T-helper 17 cell (primary cell): Measurements from ENCODE around the gene GPC3. TPM values are rescaled to one million over a fixed set of nuclear protein-coding genes. Genes with fewer than 3 reads are reported as not detected.
"Not testable (repeated sequence)": the region's sequence is repeated elsewhere in the genome, so short reads cannot be mapped to it uniquely, and the experiment has no call there.

Experiments used
- ATAC-seq: fragments of 150-1000 bp; cut with Tn5 transposase; 2 replicates; pipeline ENCODE4 v1.10.0; 2021; ENCODE audit warnings: mild to moderate bottlenecking, moderate library complexity
- DNase-seq, 3 donors: peaks; one replicate each; pipeline versions ENCODE4 v3.0.0 to v3.0.0-alpha.2; 2020 to 2021
- H3K9me3 ChIP-seq: one replicate; pipeline ENCODE4 v1.7.0; 2013; ENCODE audit warnings: low read length, mild to moderate bottlenecking; ENCODE audit not compliant: control insufficient read depth, poor library complexity, severe bottlenecking
- H3K27ac Mint-ChIP-seq: one replicate; pipeline ENCODE4 v1.8.0; 2022; ENCODE audit warnings: mild to moderate bottlenecking, moderate library complexity, mixed read lengths
- H3K27me3 Mint-ChIP-seq: one replicate; pipeline ENCODE4 v1.8.0; 2022; ENCODE audit warnings: mixed read lengths
- H3K36me3 Mint-ChIP-seq: one replicate; pipeline ENCODE4 v1.8.0; 2022; ENCODE audit warnings: low read depth, mixed read lengths
- H3K4me1 Mint-ChIP-seq: one replicate; pipeline ENCODE4 v1.8.0; 2022; ENCODE audit warnings: mild to moderate bottlenecking, mixed read lengths
- H3K4me3 Mint-ChIP-seq: one replicate; pipeline ENCODE4 v1.8.0; 2022; ENCODE audit warnings: mild to moderate bottlenecking, moderate library complexity, mixed read lengths
- total RNA-seq, 4 donors: library from RNA in 2 of 4; stranded (reverse) in 2 of 4; gene quantifications; one replicate each; pipeline ENCODE4 v1.2.3 and lab custom pipeline; 2022 to 2026

GPC3 gene
- total RNA-seq, 2 donors from 2014 or later: 0.20 to 0.39 TPM

- Mint-ChIP-seq H3K4me1 (no peaks in the 10 kb centered on the region), H3K36me3 (no peaks in the 10 kb centered on the region), H3K27me3 (peaks cover 7% of the 10 kb centered on the region), H3K27ac (no peak overlapping the region), H3K4me3 (no peak overlapping the region)
- ATAC-seq: no peak
- DNase-seq: no peak
- H3K9me3 ChIP-seq: no peaks in the 10 kb centered on the region
These were observed 22.3 kb upstream of the GPC3 start for GRCh38 chrX:134007716-134008115.

- Mint-ChIP-seq H3K4me3 (no peak overlapping the region), H3K36me3 (no peaks in the 10 kb centered on the region), H3K27ac (no peak overlapping the region), H3K27me3 (peaks cover 7% of the 10 kb centered on the region), H3K4me1 (no peaks in the 10 kb centered on the region)
- H3K9me3 ChIP-seq: no peaks in the 10 kb centered on the region
- ATAC-seq: no peak
- no peak for DNase-seq
These were observed 21.2 kb upstream of the GPC3 start for GRCh38 chrX:134006484-134007161.

DNA sequence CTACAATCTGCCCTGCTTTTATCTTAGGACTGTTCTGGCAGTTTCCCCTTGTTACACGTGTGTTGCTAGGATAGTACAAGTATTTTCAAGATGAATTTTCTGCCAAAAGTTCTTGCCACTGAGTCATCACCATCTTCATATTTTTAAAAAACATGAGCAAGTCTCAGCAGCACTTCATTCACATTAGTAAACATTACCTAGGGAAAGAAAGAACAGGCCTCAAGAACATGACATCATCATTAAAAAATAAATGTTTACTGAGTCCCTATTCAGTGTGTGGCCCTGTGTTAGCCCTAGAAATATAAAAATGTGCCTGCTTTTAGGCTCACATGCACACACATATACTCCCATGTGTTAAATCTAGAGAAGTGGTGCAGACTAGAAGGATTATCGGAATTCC, 18.7 kb upstream of the GPC3 start:
- ATAC-seq (no peak), DNase-seq (no peak)
- H3K9me3 ChIP-seq: no peaks in the 10 kb centered on the region
- peaks cover 3% of the 10 kb centered on the region for H3K4me1 Mint-ChIP-seq
- H3K36me3 Mint-ChIP-seq: no peaks in the 10 kb centered on the region
- no peak overlapping the region for H3K4me3 Mint-ChIP-seq
- no peak overlapping the region for H3K27ac Mint-ChIP-seq
- peaks cover 7% of the 10 kb centered on the region for H3K27me3 Mint-ChIP-seq

DNA sequence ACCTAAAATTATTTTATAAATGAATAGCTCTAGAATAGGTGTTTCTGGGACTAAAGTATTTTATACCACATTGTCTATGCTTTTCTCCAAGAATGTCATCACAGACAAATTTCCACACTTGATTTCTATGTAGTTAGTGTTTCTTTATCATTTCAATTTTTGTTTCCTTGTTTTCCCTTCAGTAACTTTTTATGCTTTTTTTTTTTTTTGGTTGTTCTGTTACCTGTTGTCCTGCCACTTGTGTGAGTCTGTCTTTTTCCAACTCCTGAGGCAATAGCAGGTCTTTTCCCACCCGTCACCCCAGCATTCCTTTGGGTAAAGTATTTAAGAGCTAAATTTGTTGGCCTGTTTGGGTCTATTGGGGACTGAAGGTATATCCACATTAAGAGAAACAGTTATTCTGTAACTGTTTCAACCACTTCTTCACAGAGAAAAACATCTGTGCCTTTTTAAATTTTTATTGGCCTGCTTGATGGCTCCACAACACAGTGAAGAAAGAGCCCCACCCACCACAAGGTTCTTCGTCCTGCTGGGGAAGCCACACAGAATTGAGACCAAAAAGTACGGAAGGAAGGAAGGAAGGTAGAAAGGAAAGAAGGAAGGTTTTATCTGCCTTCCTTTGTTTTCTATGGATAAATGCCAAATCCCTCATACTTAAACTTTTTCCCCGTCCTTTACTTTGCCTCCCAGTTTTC, 17.7 kb upstream of the GPC3 start:
- H3K9me3 ChIP-seq: no peaks in the 10 kb centered on the region
- Mint-ChIP-seq H3K4me1 (peaks cover 3% of the 10 kb centered on the region), H3K36me3 (no peaks in the 10 kb centered on the region), H3K27ac (no peak overlapping the region), H3K27me3 (peaks cover 7% of the 10 kb centered on the region), H3K4me3 (no peak overlapping the region)
- no peak for DNase-seq
- ATAC-seq: no peak

DNA sequence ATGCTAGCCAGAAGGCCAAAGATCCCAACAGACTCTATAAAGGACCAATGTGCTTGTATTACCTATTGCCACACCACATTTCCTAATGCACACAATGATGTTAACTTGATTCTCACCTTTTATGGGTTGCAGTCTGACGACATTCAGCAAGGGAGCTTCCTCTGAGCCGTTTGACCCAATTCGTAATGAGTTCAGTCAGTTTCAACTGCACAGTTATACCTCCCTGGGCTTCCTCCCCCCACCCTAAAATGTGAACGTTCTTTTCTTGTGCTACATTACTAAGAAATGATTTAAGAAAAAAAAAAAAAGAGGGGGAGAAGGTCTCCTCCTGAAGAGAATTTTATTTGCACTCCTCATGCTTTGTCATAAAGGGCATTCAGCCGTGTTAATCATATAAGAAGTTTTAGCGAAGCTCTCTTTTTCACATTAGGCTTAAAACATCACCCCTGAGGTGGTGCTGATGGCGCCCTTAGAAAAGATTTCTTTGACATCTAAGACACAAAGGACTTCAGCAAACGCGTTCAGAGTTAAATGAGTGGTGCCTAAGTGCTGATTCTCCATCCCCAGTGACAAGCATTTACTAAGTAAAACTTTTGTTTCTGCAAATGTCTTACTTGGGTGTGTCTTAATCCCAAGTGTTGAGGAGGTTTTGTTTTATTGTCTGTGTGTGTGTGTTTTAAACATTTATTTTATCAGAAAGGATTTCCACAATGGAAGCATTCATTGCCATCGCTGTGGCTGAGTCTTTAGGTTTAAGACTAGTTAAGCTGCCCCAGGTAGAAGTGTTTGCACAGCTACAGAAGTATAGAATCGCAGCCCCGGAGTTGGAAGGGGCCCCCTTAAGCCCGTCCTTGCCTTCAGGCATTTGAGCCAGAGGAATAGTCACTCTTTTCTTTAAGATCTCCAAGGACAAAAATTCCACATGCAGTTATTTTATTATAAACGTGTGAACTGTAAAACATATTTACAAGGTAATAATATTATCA, 15.2 kb upstream of the GPC3 start:
- ATAC-seq: no peak
- Mint-ChIP-seq H3K4me3 (no peak overlapping the region), H3K27ac (no peak overlapping the region), H3K36me3 (no peaks in the 10 kb centered on the region), H3K4me1 (peaks cover 3% of the 10 kb centered on the region), H3K27me3 (peaks cover 15% of the 10 kb centered on the region)
- H3K9me3 ChIP-seq: no peaks in the 10 kb centered on the region
- DNase-seq: no peak

- no peak overlapping the region for H3K27ac Mint-ChIP-seq
- no peaks in the 10 kb centered on the region for H3K9me3 ChIP-seq
- H3K27me3 Mint-ChIP-seq: peaks cover 19% of the 10 kb centered on the region
- H3K4me3 Mint-ChIP-seq: no peak overlapping the region
- ATAC-seq (no peak), DNase-seq (no peak)
- H3K4me1 Mint-ChIP-seq: peaks cover 3% of the 10 kb centered on the region
- H3K36me3 Mint-ChIP-seq: no peaks in the 10 kb centered on the region
These were observed 13.8 kb upstream of the GPC3 start for GRCh38 chrX:133999031-133999705.

DNA sequence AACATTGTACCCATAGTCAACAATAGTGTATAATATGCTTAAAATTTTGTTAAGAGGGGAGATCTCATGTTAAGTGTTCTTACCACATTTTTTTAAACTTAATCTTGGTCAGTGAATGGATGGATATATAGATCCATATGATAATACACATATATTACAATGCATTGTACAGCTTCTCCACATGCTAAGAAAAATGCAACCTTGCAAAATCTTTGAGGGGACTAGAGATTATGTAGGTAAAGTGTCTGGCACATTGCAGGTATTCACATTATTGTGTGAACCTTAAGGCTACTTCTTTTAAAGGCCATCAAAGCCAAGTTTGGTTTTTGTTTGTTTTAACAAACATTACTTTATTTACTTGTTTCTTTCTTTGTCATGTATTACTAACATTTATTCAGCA, 10.4 kb upstream of the GPC3 start:
- ATAC-seq: no peak

GRCh38 chrX:133994576-133994975, 9.2 kb upstream of the GPC3 start:
- Mint-ChIP-seq H3K27me3 (peaks cover 16% of the 10 kb centered on the region), H3K4me1 (no peaks in the 10 kb centered on the region), H3K27ac (no peak overlapping the region), H3K36me3 (no peaks in the 10 kb centered on the region), H3K4me3 (no peak overlapping the region)
- ATAC-seq (no peak), DNase-seq (no peak)
- H3K9me3 ChIP-seq: no peaks in the 10 kb centered on the region

More for the DNA sequence above, 10.4 kb upstream of the GPC3 start:
- no peaks in the 10 kb centered on the region for H3K4me1 Mint-ChIP-seq
- H3K4me3 Mint-ChIP-seq: no peak overlapping the region
- no peaks in the 10 kb centered on the region for H3K36me3 Mint-ChIP-seq
- no peak for DNase-seq
- H3K9me3 ChIP-seq: no peaks in the 10 kb centered on the region
- peaks cover 16% of the 10 kb centered on the region for H3K27me3 Mint-ChIP-seq
- no peak overlapping the region for H3K27ac Mint-ChIP-seq

GRCh38 chrX:133992882-133993281, 7.5 kb upstream of the GPC3 start:
- no peak for DNase-seq
- no peak overlapping the region for H3K27ac Mint-ChIP-seq
- H3K4me3 Mint-ChIP-seq: no peak overlapping the region
- no peaks in the 10 kb centered on the region for H3K9me3 ChIP-seq
- H3K27me3 Mint-ChIP-seq: peaks cover 16% of the 10 kb centered on the region
- no peaks in the 10 kb centered on the region for H3K4me1 Mint-ChIP-seq
- ATAC-seq: no peak
- H3K36me3 Mint-ChIP-seq: no peaks in the 10 kb centered on the region

DNA sequence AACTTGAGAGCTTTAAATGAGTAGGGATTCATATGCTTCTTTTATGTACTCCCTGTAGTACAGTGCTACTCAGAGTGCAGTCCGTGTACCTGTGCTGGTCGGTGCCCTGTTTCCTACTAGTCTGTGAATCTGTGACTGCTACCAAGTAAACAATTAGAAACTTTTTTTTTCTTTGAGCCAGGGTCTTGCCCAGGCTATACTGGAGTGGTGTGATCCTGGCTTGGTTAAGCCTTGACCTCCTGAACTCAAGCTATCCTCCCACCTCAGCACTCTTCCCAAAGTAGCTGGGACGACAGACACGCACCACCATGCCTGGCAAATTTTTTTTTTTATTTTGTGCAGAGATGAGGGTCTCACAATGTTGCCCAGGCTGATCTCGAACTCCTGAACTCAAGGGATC, 6.4 kb upstream of the GPC3 start:
- no peaks in the 10 kb centered on the region for H3K9me3 ChIP-seq
- peaks cover 14% of the 10 kb centered on the region for H3K27me3 Mint-ChIP-seq
- no peak overlapping the region for H3K4me3 Mint-ChIP-seq
- DNase-seq (no peak), ATAC-seq (no peak)
- no peak overlapping the region for H3K27ac Mint-ChIP-seq
- H3K4me1 Mint-ChIP-seq: no peaks in the 10 kb centered on the region
- H3K36me3 Mint-ChIP-seq: no peaks in the 10 kb centered on the region

- not testable (repeated sequence) for H3K27ac Mint-ChIP-seq
These were observed 5.7 kb upstream of the GPC3 start for GRCh38 chrX:133991057-133991456.

DNA sequence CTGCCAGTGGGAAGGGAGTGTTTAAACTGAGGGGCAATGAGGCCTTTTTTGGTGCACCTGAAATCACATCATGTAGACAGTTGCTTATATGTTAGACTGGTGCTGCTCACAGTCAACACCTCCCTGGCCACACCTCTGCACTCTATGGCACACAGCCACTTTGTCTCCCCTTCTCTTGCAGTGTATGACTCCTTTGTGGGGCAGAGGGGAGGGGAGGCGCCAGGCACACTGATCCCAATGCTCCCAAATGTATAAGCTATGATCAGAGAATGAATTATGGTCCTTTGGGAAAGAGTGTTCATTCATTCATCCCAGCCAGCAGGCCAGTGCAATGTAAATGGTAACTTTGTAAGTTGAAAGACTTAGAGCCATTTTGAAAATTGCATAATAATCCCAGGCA, 4.6 kb upstream of the GPC3 start:
- no peak for ATAC-seq
- H3K4me1 Mint-ChIP-seq: no peaks in the 10 kb centered on the region
- no peaks in the 10 kb centered on the region for H3K36me3 Mint-ChIP-seq
- no peak overlapping the region for H3K4me3 Mint-ChIP-seq
- no peak for DNase-seq
- H3K27me3 Mint-ChIP-seq: peaks cover 8% of the 10 kb centered on the region
- no peak overlapping the region for H3K27ac Mint-ChIP-seq
- H3K9me3 ChIP-seq: no peaks in the 10 kb centered on the region

More at GRCh38 chrX:133991057-133991456, 5.7 kb upstream of the GPC3 start:
- not testable (repeated sequence) for H3K4me1 Mint-ChIP-seq, H3K9me3 ChIP-seq, ATAC-seq, H3K36me3 Mint-ChIP-seq, H3K4me3 Mint-ChIP-seq, DNase-seq, H3K27me3 Mint-ChIP-seq

DNA sequence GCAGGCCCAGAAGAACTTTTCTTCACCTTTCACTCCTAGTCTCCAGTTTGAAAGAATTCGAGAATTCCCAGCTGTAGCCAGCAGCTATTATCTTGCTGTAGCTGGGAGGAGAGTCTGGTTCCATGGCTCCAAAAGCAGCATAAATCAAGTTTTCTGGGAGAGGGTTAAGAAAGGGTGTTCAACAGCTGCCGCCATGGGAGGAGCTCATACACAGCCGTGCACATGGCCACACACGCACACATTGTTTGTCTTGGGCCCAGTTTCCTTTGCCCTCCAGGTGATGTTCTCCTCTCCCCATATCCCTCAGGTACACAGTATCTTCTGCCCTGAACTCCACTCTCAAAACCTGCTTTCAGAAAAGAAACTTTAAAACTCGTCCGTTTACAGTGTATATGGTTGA, 4.1 kb upstream of the GPC3 start:
- Mint-ChIP-seq H3K27me3 (peaks cover 6% of the 10 kb centered on the region), H3K27ac (no peak overlapping the region), H3K4me3 (no peak overlapping the region), H3K36me3 (no peaks in the 10 kb centered on the region), H3K4me1 (no peaks in the 10 kb centered on the region)
- no peak for ATAC-seq
- DNase-seq: no peak
- no peaks in the 10 kb centered on the region for H3K9me3 ChIP-seq
